Neural progenitor cell (in vitro differentiated cells): ENCODE measurements around the gene ITIH6.

Experiments used
- EZH2 ChIP-seq: fragments of 200-600 bp; sonication (generic); IDR thresholded peaks from 2 replicates; pipeline ENCODE4 v1.6.1; 2017; ENCODE audit warnings: antibody characterized with exemption, mild to moderate bottlenecking, moderate library complexity
- TF ChIP-seq, protein P1 (sequence below): fragments of 200-600 bp; sonication (generic); IDR thresholded peaks from 2 replicates; pipeline ENCODE4 v1.5.1; 2017; ENCODE audit warnings: antibody characterized with exemption, mild to moderate bottlenecking

DNA sequence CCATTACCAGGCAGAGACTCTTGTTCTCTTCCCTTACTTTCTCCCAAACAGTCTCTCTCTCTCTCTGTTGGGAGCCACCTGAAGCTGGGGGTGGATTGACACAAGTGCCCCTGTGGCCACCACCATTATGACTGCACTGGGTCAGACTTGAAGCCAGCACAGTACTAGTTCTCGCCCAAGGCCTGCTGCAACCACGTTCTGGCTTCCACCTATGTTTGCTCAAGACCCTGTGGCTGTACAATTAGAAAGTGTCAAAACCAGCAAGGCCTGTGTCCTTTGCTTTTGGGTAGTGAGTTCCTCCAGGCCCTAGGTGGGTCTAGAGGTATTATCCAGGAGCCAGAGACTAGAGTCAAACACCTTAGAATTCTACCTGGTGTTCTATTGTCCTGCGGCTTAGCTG lies 40.5 kb upstream of the ITIH6 start:
- TF ChIP-seq, protein P1, sequence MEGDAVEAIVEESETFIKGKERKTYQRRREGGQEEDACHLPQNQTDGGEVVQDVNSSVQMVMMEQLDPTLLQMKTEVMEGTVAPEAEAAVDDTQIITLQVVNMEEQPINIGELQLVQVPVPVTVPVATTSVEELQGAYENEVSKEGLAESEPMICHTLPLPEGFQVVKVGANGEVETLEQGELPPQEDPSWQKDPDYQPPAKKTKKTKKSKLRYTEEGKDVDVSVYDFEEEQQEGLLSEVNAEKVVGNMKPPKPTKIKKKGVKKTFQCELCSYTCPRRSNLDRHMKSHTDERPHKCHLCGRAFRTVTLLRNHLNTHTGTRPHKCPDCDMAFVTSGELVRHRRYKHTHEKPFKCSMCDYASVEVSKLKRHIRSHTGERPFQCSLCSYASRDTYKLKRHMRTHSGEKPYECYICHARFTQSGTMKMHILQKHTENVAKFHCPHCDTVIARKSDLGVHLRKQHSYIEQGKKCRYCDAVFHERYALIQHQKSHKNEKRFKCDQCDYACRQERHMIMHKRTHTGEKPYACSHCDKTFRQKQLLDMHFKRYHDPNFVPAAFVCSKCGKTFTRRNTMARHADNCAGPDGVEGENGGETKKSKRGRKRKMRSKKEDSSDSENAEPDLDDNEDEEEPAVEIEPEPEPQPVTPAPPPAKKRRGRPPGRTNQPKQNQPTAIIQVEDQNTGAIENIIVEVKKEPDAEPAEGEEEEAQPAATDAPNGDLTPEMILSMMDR = no peak
- TF ChIP-seq EZH2 = no peak
